ENCODE results near the gene MAPRE2.

GRCh38 chr18:35179906-35180305, 138.7 kb downstream of the MAPRE2 start:
- TF ChIP-seq MAX (IDR thresholded peaks at IDR 0.05) (no peak), CEBPB (IDR thresholded peaks at IDR 0.05) (no peak)
